Measurements from ENCODE around the gene PLOD1. TPM values are rescaled to one million over a fixed set of nuclear protein-coding genes. Genes with fewer than 3 reads are reported as not detected.

The PLOD1 gene
- polyA plus RNA-seq, 4 donors, result 90.3 to 179 (median 107) TPM

GRCh38 chr1:11970441-11971185 lies 36.1 kb downstream of the PLOD1 start:
- no peak for DNase-seq (ENCODE audit: low read depth in 4 of 4, low spot score in 3 of 4)

- DNase-seq (ENCODE audit: low read depth in 4 of 4, low spot score in 3 of 4), result no peak
Measured at GRCh38 chr1:11977625-11978024, 43.1 kb downstream of the PLOD1 start.

GRCh38 chr1:11978301-11978700 lies 43.8 kb downstream of the PLOD1 start:
- DNase-seq (ENCODE audit: low read depth in 4 of 4, low spot score in 3 of 4), result no peak

DNA sequence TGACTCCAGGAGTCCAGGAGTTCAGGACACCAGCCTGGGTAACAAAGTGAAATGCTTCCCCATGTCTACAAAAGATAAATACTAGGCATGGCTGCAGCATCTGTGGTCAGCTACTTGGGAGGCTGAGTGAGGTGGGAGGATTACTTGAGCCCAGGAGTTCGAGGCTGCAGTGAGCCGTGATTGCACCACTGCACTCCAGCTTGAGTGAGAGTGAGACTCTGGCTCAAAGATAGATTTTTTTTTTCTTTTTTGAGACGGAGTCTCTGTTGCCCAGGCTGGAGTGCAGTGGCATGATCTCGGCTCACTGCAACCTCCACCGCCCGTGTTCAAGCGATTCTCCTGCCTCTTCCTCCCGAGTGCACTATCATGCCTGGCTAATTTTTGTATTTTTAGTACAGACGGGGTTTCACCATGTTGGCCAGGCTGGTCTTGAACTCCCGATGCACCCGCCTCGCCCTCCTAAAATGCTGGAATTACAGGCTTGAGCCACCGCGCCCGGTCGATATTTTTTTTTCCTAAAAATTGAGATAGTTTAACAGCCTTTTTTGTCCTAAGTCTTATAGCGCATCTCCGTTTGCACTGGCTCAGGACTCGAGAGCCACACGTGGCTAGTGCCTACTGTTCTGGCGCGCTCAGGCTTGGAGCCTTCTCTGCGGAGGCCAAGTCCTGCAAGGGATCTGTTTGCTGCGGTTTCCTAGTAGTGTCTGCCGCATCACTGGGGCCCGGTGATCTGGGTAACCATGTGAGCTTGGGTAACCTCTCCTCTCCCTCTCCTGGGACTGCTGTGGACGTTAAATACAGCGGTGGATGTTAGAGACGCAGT lies 44.7 kb downstream of the PLOD1 start:
- DNase-seq (ENCODE audit: low read depth in 4 of 4, low spot score in 3 of 4), result no peak

DNA sequence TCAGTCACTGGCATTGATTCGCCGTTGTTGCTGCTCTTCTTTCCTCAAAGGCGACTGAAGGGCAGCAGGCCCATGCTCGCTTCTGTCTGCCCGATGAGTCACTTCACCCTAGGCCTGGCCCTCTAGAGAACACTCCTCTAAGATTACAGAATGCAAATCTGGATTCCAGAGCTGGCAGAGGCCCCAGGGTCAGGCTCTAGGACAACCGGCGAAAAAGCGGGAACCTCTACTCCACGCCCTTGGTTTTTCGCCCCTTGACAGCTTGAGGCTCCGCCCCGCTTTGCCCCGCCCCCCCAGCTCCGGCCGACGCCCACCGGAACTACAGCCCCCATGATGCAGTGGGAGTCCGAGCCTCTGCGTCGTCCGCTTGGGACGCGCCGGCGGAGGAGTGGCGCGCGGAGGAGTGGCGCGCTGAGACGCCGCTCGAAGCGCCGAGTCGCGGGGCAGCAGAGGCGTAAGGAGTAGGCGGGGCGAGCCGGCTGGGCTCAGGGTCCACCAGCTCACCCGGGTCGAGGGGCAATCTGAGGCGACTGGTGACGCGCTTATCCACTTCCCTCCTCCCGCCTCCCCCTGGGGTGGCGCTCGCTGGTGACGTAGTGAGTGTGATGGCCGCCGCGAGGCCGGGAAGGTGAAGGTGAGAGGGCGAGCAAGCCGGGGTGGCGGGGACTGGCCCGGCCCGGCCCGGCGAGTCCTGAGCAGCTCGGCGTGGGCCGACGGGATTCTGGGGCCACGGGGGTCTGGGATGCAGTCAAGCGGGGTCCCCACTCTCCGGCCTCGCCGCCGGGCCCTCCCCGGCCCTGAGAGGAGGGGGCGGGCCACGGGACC lies 45.5 kb downstream of the PLOD1 start, which contains the start of gene MFN2:
TSS of gene MFN2 (plus strand) at position 594 of the 825 bp plus-strand sequence. CDS start 8,725 bp downstream, outside the sequence.
- peak; percentile 89 to 95 (median 92) for DNase-seq (ENCODE audit: low read depth in 4 of 4, low spot score in 3 of 4)

DNA sequence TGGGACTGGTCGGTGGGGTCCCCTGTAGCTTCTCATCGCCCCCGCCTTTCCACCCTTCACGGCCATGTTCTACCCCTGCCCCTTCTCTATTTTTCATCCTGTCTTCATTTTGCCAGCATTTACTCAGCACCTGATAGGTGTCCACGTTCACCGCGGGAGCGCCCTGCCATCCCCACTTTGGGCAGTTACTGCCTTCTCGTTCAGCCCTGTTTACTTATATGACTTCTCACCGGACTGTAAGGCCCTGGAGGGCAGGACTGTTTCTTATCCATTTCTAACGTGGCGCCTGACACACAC lies 46.1 kb downstream of the PLOD1 start:
- no peak for DNase-seq (ENCODE audit: low read depth in 4 of 4, low spot score in 3 of 4)

- DNase-seq (ENCODE audit: low read depth in 4 of 4, low spot score in 3 of 4), result no peak
Measured at GRCh38 chr1:11981378-11982009, 47.0 kb downstream of the PLOD1 start.

DNA sequence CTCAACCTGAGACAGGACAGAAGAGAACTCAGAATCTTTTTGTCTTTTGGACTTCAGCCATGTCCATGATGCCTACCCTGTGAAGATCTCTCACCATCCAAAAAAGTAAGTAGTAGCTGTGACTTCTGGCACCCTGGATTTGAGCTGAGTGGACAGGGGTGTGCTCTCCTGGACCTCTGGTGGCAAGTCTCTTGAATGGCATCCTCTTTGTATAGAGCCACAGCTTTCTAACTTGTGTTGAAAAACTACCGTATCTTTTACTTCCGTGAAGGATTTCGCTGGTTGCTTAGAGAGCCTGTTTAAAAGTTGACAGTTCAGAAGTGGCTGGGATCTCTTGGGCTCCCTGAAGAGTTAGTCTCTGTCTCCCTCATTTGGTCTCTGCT lies 47.5 kb downstream of the PLOD1 start:
- no peak for DNase-seq (ENCODE audit: low read depth in 4 of 4, low spot score in 3 of 4)

- DNase-seq (ENCODE audit: low read depth in 4 of 4, low spot score in 3 of 4), result no peak
Measured at GRCh38 chr1:11984121-11984520, 49.6 kb downstream of the PLOD1 start.

DNA sequence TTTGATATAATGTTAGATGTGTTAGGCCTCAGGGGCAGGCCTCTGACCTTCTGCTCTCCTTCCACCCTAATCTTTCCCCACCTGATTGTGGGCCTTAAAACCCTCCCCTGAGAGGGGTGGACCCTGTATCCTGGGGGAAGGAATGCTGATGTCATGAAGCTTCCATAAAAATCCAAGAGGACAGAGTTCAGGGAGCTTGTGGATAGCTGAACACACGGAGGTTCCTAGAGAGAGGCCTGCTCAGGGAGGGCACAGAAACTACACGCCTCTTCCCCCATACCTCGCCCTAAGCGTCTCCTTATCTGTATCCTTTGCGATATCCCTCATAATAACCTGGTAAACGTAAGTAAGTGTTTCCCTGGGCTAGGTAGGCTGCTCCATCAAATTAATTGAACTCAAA lies 50.1 kb downstream of the PLOD1 start:
- DNase-seq (ENCODE audit: low read depth in 4 of 4, low spot score in 3 of 4), result no peak

DNA sequence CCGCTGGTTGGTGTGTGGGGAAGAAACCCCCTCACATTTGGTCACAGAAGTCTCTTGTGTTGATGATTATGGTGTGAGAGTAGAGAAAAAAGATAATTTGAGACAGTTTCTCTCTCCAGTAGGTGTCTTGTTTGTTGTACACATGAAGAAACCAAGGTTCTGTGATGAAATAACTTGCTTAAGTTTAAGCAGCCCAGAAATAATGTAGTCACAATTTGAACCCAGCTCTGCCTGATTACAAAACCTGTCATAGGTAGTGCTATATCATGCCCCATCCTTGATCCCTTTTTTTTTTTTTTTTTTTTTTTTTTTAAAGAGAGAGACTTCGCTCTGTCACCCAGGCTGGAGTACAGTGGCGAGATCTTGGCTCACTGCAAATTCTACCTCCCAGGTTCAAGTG lies 50.7 kb downstream of the PLOD1 start:
- no peak for DNase-seq (ENCODE audit: low read depth in 4 of 4, low spot score in 3 of 4)

- DNase-seq (ENCODE audit: low read depth in 4 of 4, low spot score in 3 of 4), result no peak
Measured at GRCh38 chr1:11985851-11986250, 51.3 kb downstream of the PLOD1 start.

GRCh38 chr1:11989669-11990068 lies 55.2 kb downstream of the PLOD1 start:
- DNase-seq (ENCODE audit: low read depth in 4 of 4, low spot score in 3 of 4), result no peak

- DNase-seq (ENCODE audit: low read depth in 4 of 4, low spot score in 3 of 4), result no peak
Measured at GRCh38 chr1:11990303-11991032, 56.0 kb downstream of the PLOD1 start.

GRCh38 chr1:11991969-11992676 lies 57.6 kb downstream of the PLOD1 start:
- no peak for DNase-seq (ENCODE audit: low read depth in 4 of 4, low spot score in 3 of 4)

DNA sequence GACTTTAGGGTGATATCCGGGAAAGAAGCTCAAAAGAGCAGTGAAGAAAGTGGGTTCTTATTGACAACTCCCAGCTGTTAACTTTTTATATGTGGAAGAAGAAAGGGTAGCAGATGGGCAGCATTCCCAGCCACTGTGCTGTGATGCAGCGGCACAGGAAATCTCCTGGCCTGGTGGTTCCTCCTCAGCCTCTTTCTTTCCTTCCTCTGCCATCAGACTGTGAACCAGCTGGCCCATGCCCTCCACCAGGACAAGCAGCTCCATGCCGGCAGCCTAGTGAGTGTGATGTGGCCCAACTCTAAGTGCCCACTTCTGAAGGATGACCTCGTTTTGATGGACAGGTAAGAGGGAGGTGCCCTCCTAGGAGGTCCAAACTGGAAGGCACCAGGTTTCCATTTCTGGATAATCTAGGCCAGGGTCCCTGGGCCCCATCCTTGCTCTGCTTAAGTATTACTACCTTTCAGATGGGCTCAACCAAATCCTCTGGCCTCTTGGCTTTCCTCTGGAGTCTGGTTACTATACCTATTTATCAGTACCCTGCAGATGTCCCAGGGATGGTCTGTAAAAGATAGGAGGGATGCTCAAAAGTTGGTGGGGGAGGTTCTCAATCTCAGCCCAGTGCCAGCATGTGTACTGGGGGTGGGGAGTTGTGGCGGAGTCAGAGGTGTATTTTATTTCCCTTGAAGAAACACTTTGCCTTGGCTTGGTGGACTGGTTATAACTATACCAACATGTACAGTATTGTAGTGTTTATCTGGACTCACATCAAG lies 62.7 kb downstream of the PLOD1 start:
- no peak for DNase-seq (ENCODE audit: low read depth in 4 of 4, low spot score in 3 of 4)

- DNase-seq (ENCODE audit: low read depth in 4 of 4, low spot score in 3 of 4), result no peak
Measured at GRCh38 chr1:11998636-11999035, 64.1 kb downstream of the PLOD1 start.

DNA sequence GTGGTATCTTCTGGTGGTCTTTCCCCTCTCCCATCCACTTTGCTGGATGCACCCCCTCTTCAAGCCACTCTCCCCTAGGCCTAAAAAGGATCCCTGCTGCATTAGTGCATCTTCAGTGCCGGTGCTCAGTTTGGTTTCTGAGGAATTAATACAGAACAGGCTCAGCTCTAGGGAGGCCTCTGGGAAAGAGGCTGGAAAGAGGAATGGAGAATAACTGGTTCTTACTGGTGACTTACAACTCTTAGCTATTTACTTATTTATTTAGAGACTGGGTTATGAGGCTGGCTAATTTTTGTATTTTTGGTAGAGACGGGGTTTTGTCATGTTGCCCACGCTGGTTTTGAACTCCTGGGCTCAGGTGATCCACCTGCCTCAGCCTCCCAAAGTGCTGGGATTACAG lies 64.7 kb downstream of the PLOD1 start:
- DNase-seq (ENCODE audit: low read depth in 4 of 4, low spot score in 3 of 4), result no peak
